Measurements from ENCODE around the gene UBC.
A peak's percentile ranks its signal among the peaks of the same experiment; 100 is the strongest.
"Not testable (repeated sequence)": the region's sequence is repeated elsewhere in the genome, so short reads cannot be mapped to it uniquely, and the experiment has no call there.

UBC gene

GRCh38 chr12:124930586-124930985 is 16.1 kb upstream of the UBC start:
- TF ChIP-seq CTCF (IDR thresholded peaks at IDR 0.05; ENCODE audit: insufficient read depth, missing control alignments) = no peak
- DNase-seq (ENCODE audit: insufficient read length, low spot score) = no peak
- FAIRE-seq = no peak

- DNase-seq (ENCODE audit: insufficient read length, low spot score) (no peak), FAIRE-seq (no peak)
- no peak for TF ChIP-seq CTCF (IDR thresholded peaks at IDR 0.05; ENCODE audit: insufficient read depth, missing control alignments)
Observed at GRCh38 chr12:124929649-124930419, 15.4 kb upstream of the UBC start.

- no peak for TF ChIP-seq CTCF (IDR thresholded peaks at IDR 0.05; ENCODE audit: insufficient read depth, missing control alignments)
- no peak for DNase-seq (ENCODE audit: insufficient read length, low spot score)
- FAIRE-seq = no peak
Observed at GRCh38 chr12:124928912-124929530, 14.6 kb upstream of the UBC start.

- no peak for FAIRE-seq
- TF ChIP-seq CTCF (IDR thresholded peaks at IDR 0.05; ENCODE audit: insufficient read depth, missing control alignments) = no peak
- no peak for DNase-seq (ENCODE audit: insufficient read length, low spot score)
Observed at GRCh38 chr12:124928095-124928911, 13.9 kb upstream of the UBC start.

- no peak for TF ChIP-seq CTCF (IDR thresholded peaks at IDR 0.05; ENCODE audit: insufficient read depth, missing control alignments)
- DNase-seq (ENCODE audit: insufficient read length, low spot score) (peak; percentile 50), FAIRE-seq (no peak)
Observed at GRCh38 chr12:124927201-124928094, 13.0 kb upstream of the UBC start.

- FAIRE-seq = not testable (repeated sequence)
Observed at GRCh38 chr12:124925782-124926181, 11.3 kb upstream of the UBC start.

GRCh38 chr12:124925117-124925516 is 10.7 kb upstream of the UBC start:
- DNase-seq (ENCODE audit: insufficient read length, low spot score) = no peak
- FAIRE-seq = no peak
- TF ChIP-seq CTCF (IDR thresholded peaks at IDR 0.05; ENCODE audit: insufficient read depth, missing control alignments) = no peak

More at GRCh38 chr12:124925782-124926181, 11.3 kb upstream of the UBC start:
- not testable (repeated sequence) for DNase-seq (ENCODE audit: insufficient read length, low spot score)

Measured in D721Med (cell line).